Activated CD4-positive, CD25-positive, alpha-beta regulatory T cell treated with anti-CD3 and anti-CD28 coated beads, Interleukin-2, amount 50 U/mL, for 72 hours (primary cell): Measurements from ENCODE around the gene TGFBR1.

Experiments used
- DNase-seq: peaks from one replicate; pipeline ENCODE4 v3.0.0; 2021

TGFBR1 gene

DNA sequence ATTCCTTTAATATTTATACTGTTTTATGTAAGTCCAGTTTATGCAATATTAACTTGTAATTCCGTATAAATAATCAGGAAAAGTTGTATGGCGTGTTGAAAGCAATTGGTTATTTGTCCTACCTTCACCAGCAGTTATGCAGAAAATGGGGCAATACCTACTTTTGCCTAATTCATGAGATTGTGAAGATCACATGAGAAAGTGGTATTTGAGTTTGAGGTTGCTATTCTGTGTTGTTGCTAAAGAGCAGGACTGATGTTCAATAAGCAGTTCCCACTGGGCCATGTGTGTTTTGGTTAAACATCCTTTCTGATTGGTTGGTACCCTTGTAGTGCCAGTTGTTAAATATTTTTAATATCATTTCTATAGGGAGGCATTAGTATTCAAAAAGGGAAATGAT lies 3.2 kb downstream of the TGFBR1 start:
- no peak for DNase-seq

DNA sequence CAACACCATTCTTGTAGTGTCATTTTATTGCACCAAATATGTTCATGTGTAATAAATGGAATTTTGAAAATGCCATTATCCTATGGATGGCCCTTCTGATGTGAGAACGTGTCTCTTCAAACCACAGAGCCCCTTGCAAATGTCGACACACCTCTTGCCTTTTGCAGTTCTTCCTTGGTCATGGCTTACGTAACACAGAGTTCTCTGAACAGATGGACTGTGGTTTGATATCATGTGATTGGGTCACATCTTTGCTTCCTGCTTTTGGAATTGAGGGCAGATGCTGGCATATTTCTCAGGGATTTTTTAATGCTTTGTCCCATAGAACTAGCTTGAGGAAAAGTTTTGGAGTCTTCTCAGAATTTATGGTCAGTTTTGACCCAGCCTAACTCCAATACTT lies 4.6 kb downstream of the TGFBR1 start:
- DNase-seq = no peak

DNA sequence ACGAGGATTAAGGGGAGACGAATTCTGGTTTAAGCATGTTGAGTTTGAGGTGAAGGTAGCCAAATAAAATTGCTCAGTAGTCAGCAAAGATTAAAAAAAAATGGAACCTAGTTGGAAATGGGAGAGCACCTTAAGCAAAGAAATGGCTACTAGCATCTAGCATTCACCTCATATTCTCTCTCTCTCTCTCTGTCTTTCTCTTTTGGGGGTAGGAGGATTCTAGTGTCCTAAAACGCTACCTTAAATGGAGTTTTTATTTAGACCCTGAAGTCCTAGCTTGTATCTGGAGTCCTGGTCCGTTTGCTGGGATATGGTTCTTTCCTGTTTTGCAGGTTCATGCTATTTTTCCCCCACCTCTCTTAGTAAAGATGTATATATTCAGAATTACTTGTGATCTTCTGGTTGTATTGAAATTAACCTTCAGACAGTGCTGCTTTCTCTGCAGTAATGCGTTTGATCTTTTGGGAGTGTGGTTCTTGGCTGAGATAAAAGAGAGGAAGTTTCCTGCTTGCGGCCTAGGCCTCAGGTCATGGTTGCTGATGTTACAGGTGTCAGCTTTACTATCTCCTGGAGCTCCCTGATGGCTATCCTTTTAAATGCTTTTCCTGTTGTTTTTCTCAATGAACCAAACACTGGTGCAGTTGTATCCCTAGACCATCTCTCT lies 8.0 kb downstream of the TGFBR1 start:
- no peak for DNase-seq

- no peak for DNase-seq
Measured at GRCh38 chr9:99113414-99114048, 8.6 kb downstream of the TGFBR1 start.

DNA sequence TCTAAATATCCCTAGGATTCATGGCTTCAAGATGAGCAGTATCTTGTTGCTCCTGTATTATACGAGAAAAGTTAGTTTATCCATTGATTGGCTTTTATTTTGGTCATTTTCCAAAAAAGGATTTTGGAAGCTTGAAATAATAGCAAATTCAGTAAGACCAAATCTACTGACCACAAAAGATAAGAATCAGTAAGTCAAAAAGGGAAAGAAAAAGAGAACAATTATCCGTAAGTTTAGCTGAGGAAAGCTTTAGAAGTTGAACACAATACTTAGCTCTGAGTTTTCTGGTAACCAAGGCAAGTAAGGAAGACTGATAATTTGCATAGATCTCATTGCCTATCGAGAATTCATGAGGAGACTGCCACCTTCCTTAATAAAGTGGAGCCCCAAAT lies 9.1 kb downstream of the TGFBR1 start:
- no peak for DNase-seq

GRCh38 chr9:99114846-99115500 lies 10.1 kb downstream of the TGFBR1 start:
- no peak for DNase-seq

DNA sequence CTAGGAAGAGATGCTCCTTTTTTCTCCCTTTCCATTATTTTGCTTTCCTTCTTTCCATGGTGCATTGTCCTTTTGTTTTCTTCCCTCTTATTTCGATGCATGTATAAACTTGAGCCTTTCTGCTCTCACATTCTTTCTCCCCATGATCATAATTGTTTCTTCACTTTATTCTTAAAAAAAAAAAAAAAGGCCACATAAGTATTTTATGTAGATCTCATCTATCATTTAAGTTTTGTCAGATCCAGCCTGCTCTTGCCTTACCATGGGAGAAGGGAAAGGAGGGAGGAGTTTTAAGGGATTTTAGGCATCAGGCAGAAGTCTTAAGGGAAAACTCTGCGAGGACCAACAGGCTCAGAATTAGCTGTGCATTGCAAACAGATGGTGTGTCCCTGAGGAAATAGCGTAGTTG lies 11.1 kb downstream of the TGFBR1 start:
- DNase-seq = no peak

DNA sequence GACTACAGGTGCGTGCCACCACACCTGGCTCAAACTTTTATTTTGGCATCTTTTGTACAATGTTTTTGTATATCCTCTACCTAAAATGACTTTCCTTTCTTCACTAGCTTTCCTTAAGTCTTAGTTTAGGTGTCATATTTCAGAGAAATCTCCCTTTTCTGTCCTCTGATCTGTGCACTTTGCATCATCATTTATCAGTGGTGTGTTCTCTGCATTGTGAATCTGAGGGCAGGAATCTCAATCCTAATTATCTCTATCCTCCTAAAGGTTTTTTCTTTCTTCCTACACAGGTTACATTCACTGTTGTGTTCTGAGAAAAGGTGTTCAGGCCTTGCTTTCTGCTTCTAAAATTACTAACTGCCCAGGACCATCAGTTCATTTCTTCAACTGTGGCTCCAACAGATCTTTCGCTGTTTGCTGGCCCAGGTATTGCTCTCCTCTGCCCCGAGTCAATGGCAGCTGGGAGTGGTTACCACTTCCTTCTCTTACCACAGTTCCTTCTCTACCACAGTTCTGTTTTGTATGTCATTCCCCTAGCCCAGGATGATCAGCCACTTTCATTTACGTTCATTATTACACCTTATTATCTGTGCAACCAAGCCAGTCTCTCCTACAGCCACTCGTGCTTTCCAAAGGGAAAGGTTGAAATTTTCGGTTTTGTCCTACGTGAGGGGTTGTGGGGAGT lies 14.0 kb downstream of the TGFBR1 start:
- DNase-seq = no peak

DNA sequence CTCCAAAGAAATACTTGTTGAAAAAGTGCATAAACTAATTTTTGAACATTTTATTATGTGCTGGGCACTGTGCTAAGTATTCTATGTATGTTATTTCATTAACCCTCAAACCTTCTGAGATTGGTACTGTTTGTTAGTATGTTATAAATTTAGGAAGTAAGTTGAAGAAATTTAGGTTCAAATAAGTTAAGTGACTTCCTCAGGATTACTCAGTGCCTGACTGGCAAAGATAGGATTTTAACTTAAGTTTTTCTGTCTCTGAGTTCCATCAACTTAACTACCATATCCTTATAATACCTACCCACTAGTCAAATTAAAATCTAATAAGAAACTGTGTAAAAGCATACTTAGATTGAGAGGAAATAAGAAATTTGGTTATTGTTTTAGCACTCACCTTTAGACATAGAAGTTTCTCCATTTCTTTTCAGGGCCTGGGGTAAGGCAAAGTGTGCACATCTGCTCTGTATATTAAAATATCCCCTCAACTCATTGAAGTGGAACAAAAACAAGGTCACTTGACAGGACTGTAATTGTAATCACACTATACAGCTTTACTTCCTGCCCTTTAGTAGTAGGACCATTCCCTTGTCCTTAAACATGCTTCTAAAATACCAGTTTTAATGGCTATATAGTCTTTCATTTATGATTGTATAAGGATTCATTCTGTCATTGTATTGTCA lies 15.2 kb downstream of the TGFBR1 start:
- no peak for DNase-seq

DNA sequence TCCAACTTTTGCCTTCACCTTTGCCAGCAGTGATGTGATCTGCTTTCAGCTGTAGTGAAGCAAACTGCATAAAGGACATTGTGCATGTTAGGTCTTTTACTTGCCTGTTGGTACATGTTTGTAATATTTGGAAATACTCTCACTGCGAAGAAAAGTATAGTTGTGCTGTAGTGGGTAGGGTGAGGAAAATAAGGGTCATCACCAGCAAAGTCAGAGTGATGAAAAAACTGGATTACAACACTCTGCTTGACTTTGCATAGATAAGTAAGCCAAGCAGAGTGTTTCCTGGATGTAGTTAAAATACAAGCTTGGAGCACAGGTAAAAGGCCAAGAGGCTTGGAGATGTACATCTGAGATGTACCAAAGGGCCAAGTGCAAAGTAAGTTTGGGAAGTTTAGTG lies 16.7 kb downstream of the TGFBR1 start:
- DNase-seq = no peak

GRCh38 chr9:99124534-99125255 lies 19.8 kb downstream of the TGFBR1 start:
- no peak for DNase-seq

DNA sequence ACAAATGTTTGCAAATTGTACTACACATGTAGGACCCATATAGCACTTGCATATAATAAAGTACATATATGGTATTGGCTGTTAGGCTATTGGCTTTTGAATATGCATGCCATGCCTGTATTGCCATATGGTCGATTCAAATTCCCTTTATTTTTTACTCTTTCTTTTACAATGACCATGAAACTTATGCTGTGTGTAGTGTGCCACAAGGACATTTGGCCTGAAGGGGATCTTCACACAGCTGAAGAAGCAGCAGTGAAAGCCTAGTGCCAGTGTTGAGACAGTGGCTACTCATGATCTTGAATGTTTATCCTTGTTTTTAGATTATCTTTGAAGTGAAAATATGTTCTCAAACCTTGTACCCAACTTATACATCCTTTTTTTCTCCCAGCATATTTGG lies 20.5 kb downstream of the TGFBR1 start:
- no peak for DNase-seq

- no peak for DNase-seq
Measured at GRCh38 chr9:99126312-99126711, 21.4 kb downstream of the TGFBR1 start.

DNA sequence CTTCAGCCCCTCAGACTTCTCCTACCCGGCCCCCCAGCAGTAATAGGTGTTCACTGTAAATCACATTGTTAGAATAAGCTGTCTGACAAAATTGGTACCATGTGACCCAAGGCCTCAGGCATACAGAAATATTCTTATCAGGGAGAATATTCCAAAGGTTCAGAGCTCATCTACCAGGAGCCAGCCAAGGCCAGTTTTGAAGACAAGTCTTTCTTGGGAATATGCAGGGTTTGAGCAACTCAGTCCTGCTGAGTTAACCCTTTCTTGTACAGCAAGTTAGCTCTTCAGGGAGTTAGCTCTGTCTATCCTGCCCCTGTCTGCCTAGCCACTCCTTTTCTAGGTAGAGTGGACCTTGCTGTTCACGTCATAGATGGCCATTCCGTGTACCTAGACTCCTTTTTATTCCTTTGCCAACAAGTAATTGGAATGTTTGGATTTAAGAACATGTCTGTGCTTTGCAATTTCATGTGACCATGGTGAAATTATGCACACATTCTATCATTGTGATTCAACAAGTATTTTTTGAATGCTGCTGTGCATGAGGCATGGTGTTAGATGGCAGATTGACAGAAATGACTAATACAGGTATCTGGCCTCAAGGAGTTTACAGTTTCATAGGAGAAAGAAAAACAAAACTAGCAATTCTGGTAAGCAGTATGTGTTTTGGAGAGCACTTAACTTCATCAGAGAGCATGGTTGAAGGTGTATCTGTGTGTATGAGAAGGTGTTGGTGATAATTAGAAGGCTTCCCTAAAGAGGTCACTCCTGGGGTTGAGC lies 22.6 kb downstream of the TGFBR1 start:
- DNase-seq = no peak

DNA sequence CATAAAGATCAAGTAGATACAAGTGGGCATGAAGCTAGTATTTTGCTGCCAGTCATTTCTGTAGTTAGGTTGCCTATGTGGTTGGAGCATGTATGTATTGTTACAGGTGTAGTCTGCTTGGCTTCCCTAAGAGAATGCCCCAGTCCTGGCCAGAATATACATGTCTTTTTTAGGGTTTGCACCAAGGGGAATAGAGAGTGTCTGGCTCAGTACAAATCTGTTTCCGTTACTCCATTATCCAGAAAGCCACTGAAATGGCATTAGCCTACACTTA lies 23.2 kb downstream of the TGFBR1 start:
- DNase-seq = no peak

- no peak for DNase-seq
Measured at GRCh38 chr9:99129091-99129490, 24.2 kb downstream of the TGFBR1 start.

DNA sequence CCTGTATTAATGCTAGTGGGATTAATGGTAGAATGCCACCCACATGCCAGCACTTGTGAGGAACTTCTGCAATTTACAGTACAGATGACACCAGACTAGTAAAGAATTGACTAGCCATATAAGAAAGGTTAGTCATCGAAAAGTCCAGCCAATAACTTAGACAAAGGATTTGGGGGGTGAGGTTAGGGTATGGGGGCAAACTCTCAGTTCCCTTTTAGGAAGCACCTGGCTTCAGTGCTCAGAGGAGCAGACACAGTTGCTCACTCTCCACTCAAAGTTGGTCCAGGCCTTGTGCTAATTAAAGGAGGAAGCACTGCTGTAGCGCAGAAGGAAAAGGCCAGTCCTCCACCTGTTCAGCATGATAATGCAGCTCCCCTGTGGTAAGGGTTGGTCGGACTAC lies 25.2 kb downstream of the TGFBR1 start:
- DNase-seq = no peak

DNA sequence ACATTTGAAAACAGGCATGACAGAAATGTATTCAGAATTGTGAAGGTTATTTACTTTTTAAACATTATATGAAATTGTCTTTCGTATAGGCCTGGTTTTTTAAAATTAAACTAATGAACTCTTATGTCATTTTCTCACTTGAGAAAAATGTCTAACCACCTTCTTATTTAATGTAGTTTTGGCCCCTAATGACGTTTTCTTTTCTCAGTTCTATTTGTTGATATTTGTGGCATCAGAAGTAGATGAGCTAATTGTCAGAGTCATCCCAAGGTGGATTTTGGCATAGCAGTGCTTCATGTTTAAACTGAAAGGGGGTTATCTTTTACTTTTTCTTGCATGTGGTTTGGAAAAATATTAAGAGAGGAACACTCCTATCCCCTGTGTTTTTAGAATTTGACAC lies 28.2 kb downstream of the TGFBR1 start:
- DNase-seq = no peak

DNA sequence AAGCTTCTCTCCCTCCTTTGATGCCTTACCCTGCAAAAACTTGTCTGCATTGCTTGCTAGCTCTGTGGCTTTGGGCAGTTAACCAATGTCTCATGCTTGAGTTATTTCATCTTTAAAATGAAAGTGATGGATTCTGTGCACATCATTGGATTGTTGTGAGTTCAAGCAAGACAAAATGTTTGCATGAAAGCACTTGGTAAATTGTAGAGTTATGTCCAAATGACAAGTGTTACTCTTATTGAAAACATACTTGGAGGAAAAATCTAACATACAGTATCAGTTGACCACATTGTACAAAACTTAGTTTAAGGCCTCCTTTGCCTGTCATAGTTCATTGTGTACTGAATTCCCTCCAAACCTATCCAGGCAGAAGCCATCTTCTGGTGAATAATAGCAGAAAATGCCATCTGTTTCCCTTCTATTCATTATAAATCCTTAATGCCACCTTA lies 30.0 kb downstream of the TGFBR1 start:
- no peak for DNase-seq

DNA sequence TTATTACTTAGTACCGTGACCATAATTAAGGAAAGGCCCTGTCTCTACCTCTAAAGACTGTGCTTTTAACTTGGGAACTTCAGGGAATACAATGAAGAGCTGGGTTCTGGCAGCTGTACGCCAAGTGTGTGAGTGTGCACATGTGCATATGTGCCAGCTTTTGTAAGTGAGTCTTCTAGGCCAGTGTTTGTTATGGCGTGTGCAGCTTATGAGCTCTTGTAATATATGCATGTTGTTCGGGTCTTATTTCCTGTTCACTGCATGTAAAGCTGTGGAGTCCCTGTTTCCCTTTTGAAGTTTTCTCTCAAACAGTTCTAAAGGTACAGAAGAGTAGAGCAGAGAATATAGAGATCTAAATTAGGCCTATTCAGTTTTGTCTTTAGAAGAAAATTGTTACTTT lies 30.5 kb downstream of the TGFBR1 start:
- DNase-seq = no peak

GRCh38 chr9:99137225-99137624 lies 32.3 kb downstream of the TGFBR1 start:
- no peak for DNase-seq

- no peak for DNase-seq
Measured at GRCh38 chr9:99137891-99138290, 33.0 kb downstream of the TGFBR1 start.
